Activated T-helper 1 cell treated with anti-CD3 and anti-CD28 coated beads, Interleukin-2, amount 50 U/mL, for 16 hours (primary cell): Measurements from ENCODE around the gene ACTL8.

Experiments used
- DNase-seq, 2 donors: peaks; one replicate each; pipeline ENCODE4 v3.0.0-alpha.2; 2020; ENCODE audit warnings: low read depth in 1 of 2, low spot score in 1 of 2

The ACTL8 gene

GRCh38 chr1:17802164-17802563 is 47.0 kb downstream of the ACTL8 start:
- DNase-seq: no peak

DNA sequence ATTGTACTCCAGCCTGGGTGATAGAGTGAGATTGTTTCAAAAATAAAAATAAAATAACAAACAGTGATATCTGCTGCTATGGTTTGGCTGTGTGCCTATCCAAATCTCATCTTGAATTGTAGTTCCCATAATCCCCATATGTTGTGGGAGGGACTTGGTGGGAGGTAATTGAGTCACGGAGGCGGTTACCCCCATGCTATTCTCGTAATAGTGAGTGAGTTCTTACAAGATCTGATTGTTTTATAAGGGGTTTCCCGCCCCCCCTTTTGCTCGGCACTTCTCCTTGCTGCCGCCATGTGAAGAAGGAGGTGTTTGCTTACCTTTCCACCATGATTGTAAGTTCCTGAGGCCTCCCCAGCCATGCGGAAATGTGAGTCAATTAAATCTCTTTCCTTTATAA is 47.8 kb downstream of the ACTL8 start:
- DNase-seq: no peak

GRCh38 chr1:17805869-17806684 is 50.9 kb downstream of the ACTL8 start:
- no peak for DNase-seq

GRCh38 chr1:17808816-17809215 is 53.7 kb downstream of the ACTL8 start:
- no peak for DNase-seq

DNA sequence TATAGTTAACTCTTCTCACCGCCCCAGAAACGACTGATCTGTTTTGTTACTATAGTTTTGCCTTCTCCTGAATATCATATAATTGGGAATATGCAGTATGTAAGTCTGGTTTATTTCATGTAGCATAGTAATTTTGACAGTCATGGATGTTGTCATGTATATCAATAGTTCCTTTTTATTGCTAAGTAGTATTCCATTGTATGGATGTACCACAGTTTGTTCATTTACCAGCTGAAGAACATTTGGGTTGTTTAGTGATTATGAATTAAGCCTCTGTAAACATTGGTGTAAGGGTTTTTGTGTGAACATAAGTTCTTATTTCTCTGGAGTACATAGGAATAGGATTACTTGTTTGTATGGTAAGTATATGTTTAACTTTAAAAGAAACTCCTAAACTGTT is 55.5 kb downstream of the ACTL8 start:
- no peak for DNase-seq

DNA sequence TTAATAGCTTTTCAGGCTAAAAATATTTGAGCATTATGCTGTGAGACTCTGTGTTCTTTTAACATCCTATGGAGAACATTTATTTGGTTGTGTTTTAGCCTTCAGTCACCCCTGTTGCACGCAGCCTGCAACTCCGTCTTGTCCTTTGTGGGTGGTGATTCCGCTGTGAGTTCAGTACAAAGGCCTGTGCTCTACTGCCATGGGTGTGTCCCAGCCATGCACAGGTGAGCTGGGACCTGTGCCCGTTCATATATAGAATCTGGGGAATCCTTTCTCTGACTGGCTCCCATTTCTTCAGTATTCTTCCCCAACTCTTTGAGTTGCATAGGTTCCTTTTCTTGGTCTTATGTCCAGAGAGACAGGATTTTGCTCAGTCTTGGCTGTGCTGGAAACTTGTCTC is 61.4 kb downstream of the ACTL8 start:
- no peak for DNase-seq

- no peak for DNase-seq
Measured at GRCh38 chr1:17819129-17819802, 64.1 kb downstream of the ACTL8 start.

DNA sequence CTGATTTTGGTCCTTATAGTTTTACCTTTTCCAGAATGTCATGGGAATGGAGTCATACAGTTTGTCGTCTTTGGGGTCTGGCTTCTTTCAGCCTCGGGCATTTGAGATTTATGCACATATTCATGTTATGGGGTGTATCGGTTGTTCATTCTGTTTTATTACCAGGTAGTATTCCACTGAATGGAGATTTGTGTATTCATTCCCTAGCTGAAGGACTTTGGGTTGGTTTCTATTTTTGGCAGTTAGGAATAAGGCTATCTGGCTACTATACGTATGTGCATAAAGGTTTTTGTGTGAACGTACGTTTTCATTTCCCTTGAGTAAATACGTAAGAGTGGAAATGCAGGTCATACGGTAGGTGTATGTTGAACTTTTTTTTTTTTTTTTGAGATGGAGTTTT is 65.1 kb downstream of the ACTL8 start:
- no peak for DNase-seq

DNA sequence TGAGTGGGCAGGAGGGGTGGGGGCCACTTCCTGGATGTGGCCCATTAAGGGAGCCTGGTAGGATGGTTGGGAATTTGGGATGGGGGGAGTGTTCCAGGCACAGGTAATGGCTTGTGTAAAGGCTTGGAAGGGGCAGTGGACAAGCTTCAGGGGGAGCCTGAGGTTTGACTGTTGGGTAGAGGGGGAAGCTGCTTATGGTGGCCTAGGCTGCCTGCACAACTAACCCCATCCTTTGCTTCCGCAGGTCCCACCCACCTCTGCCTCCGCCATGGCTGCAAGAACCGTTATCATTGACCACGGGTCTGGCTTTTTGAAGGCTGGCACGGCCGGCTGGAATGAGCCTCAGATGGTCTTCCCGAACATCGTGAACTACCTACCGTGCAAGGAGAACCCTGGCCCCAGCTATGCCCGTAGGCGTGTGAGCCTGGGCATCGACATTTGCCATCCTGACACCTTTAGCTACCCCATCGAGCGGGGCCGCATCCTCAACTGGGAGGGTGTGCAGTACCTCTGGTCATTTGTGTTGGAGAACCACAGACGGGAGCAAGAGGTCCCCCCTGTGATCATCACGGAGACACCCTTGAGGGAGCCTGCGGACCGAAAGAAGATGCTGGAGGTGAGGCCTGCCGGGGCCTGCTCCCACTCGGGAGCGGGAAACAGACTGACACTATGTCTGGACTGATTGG is 67.8 kb downstream of the ACTL8 start:
- no peak for DNase-seq

DNA sequence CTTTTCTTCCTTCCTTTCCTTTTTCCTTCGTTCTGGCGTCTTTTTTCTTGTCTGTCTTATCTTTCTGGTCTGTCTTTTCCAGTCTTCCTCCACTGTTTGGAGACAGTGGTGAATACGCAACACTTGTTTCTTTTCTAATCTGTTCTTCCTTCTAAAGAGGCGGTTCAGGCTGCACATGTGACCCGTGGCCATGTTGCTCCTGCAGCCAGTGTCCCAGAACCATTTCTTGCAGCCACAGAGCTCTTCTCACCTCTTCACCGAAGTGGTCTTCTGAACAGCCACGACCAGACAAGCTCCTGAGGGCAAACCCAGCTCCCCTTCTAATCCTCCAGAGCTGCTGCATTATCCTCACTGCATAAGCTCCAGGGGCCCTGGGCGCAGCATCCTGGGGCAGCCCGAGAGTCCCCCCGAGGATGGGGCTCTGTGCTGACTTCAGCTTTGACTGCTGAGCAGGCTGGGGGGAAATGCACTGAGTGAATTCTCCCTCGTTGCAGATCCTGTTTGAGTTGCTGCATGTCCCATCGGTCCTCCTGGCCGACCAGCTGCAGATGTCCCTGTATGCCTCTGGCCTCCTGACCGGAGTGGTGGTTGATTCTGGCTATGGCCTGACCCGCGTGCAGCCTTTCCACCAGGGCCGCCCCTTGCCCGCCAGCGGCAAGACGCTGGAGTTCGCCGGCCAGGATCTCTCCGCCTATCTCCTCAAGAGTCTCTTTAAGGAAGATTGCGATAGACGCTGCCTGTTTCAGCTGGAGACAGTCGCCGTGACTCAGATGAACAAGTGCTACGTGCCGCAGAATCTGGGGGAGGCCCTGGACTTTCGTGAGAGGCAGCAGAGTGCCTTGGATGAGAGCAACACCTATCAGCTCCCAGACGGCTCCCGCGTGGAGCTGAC is 70.4 kb downstream of the ACTL8 start:
- no peak for DNase-seq

DNA sequence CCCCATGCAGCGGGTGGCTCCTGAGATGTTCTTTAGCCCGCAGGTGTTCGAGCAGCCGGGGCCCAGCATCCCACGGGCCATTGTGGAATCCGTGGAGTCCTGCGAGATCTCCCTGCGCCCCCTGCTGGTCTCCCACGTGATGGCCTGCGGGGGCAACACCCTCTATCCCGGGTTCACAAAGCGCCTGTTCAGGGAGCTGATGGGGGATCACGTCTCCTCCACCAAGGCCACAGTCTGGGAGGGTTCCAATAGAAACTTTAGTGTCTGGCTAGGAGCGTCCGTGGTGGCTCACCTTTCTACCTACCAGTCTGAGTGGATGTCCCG is 71.0 kb downstream of the ACTL8 start:
- no peak for DNase-seq

DNA sequence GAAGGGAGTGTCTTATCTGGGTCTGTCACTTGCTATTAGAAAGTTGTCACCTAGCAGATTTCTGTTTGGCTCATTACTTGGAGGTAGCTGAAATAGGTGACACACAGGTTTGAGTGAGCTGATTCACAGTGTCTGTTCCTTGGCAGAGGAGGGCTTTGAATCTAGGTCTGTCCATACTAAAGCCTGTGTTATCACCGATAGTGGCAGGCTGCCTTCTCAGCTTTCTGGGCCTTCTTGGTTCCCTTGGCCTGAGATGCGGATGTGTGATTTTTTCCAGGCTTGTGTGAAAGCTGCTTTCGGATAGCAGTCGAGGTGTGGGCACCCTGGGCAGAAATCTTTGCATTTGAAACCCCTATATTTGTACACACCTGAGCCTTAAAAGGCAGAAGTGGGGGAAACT is 73.9 kb downstream of the ACTL8 start:
- no peak for DNase-seq

DNA sequence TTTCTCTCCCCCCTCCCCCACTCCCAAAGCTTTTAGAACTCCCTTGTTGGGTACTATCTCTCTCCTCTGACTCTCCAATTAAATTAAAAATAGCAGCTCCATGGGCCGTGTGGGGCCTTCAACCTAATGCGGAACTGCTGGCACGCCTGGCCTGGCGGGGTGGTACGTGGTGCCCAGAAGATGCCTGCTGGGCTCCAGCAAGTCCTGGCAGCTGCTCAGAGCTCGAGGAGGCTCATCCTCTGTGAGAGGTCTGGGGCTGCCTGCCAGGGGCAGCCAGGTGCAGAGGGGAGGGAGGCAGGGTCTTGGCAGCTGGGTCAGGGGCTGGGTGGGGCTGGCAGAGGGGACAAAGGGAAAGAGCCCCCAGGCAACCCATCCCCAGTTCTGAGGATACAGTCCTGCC is 74.4 kb downstream of the ACTL8 start:
- no peak for DNase-seq

DNA sequence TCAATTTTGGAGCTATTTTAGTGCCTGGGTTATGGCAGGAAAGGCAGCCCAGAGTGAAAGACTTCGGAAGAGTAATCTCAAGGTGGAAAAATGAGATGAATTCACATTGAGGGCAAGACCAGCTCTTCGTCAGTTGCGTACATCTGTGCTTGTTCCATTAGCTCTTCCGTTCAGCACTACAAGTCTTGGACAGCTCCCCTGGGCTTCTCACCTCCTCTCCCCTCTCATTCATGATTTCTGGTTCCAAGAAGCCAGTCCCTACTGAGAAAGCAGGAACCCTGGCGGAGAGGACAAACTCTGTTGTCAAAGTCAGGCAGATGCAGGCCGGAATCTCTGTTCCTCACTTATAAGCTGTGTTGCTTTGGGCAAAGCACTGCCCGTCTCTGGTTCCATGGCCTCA is 76.5 kb downstream of the ACTL8 start:
- DNase-seq: no peak

DNA sequence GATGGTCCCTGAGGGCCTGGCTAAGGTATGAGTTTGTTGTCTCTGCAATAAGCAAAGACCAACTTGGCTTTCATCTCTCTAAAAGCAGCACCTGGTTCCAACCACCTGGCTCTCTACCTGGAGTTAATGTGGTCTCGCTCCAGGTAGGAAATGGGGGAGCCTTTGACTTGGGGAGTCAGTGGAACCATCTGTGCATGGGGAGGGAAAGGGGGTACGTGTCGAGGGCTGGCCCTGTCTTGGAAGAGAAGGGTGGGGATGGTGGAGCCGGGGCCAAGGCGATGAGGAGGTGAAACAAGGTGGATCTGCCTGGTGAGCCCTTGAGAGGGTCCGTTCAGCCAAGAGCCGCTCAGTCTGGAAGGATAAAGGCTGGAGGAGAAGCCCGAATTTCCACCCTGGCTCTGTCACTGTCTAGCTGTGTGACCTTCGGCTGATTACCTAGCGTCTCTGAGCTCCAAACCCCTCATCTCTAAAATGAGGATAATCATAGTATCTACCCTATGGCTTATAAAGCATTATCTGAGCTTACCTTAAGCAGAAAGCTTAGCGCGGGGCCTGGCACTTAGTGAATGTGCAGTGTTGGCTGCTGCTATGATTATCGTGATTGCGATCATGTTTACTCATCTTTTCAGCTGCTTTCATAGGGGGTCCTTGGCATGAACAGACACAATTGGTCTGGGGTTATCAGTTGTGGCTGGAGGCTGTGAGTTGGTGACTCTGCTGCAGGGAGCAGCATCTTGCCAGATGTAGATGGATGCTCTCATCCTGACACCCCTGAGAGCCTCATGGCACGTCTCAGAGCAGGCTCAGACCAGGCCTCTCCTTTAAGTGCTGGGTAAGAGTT is 78.7 kb downstream of the ACTL8 start:
- no peak for DNase-seq

DNA sequence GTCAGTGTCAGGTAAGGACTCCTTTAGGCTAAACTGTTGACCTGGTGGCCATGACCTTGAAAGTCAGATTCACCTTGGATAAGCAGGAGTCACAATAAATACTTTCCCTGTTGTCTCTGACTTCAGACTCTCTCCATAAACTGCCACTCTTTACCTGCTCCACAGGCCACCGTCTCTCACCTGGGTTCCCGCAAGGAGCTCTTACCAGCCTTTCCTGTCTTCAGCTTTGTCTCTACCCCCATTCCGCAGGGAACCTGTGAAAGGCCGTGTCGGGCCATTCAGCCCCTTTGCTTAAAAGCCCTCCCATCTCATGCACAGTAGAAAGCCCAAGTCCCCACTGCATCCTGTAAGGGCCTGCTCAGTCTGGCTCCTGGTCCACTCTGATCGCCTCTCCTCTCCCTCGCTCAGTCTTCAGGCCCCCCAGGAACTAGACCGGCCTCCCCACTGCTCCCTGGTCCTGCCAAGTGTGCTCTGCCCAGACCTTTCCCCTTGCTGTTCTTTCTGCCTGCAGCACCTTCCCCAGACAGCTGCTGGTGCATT is 79.5 kb downstream of the ACTL8 start:
- DNase-seq: no peak

GRCh38 chr1:17837233-17838030 is 82.3 kb downstream of the ACTL8 start:
- no peak for DNase-seq

DNA sequence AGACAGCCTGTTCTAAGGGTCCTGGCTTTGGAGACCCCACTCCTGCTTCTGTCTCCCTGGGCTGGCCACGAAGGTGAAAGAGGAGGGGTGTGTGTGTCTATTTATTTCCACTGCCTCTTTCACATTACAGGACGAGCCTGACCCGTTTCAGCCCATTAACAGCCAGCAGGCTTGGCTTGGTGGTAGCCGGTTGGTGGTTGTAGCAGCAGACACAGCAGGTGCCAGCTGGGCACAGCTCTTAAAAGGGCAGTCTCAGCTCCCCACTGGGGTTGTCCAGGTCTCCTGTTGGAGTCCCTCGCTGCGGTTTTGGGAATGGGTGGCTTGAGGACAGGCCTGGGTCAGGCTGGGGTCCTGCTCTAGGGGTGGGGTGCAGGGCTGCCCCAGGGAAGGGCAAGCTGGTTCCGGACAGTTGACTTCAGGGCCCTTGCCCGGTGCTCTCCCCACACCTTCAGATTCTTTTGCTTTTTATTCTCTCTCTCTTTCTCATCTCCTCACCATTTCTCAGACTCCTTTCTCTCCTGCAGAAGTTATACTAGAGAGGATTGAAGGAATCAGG is 84.6 kb downstream of the ACTL8 start:
- DNase-seq: no peak

GRCh38 chr1:17841944-17842343 is 86.8 kb downstream of the ACTL8 start:
- no peak for DNase-seq
